ENCODE results near the gene NTN5.
"Not testable (repeated sequence)": the region's sequence is repeated elsewhere in the genome, so short reads cannot be mapped to it uniquely, and the experiment has no call there.

NTN5 gene

GRCh38 chr19:48632286-48632685 lies 40.5 kb downstream of the NTN5 start:
- not testable (repeated sequence) for H3K4me3 ChIP-seq (ENCODE audit: low read depth in 1 of 2, low read length in 2 of 2); H3K27ac ChIP-seq (ENCODE audit: low read length); H3K36me3 ChIP-seq (ENCODE audit: control insufficient read depth in 1 of 2, insufficient read depth in 2 of 2, low read length in 2 of 2); H3K9me3 ChIP-seq (ENCODE audit: control insufficient read depth in 1 of 2, low read length in 2 of 2); H3K27me3 ChIP-seq (ENCODE audit: low read depth, low read length)
- peaks cover 18 to 54% of the 10 kb centered on the region in 2 donors for H3K4me1 ChIP-seq (ENCODE audit: control insufficient read depth in 1 of 2, insufficient read depth in 2 of 2, low read length in 2 of 2)

DNA sequence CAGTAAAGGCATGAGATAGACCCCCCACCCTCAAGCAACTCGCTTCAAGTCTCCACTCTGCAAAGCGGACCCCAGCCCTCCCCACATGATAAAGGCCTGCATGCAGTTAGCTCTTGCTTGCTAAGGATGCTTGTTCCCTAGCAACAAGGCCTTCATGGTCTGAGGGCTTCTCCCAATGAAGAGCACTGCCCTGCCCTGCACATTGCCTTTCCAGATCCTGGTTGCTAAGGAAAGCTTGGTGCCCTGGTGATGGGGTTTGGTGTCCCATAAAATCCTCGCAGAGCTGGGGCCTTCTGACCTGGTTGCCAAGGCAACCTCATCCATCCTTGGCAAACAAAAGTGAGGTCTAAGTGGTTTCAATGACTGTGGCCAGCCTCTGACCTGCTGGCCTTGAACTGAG lies 41.6 kb downstream of the NTN5 start:
- Histone ChIP-seq H3K4me3 (ENCODE audit: low read depth in 1 of 2, low read length in 2 of 2) (peak overlapping the region in 1 of 2 donors; percentile 24), H3K4me1 (ENCODE audit: control insufficient read depth in 1 of 2, insufficient read depth in 2 of 2, low read length in 2 of 2) (peaks cover 18 to 54% of the 10 kb centered on the region in 2 donors), H3K27me3 (ENCODE audit: low read depth, low read length) (no peaks in the 10 kb centered on the region), H3K36me3 (ENCODE audit: control insufficient read depth in 1 of 2, insufficient read depth in 2 of 2, low read length in 2 of 2) (peaks cover 4 to 10% of the 10 kb centered on the region in 2 donors), H3K27ac (ENCODE audit: low read length) (no peak overlapping the region), H3K9me3 (ENCODE audit: control insufficient read depth in 1 of 2, low read length in 2 of 2) (no peaks in the 10 kb centered on the region)

- Histone ChIP-seq H3K36me3 (ENCODE audit: control insufficient read depth in 1 of 2, insufficient read depth in 2 of 2, low read length in 2 of 2) (peaks cover 4 to 17% of the 10 kb centered on the region in 2 donors), H3K27ac (ENCODE audit: low read length) (peak overlapping the region; percentile 23), H3K4me1 (ENCODE audit: control insufficient read depth in 1 of 2, insufficient read depth in 2 of 2, low read length in 2 of 2) (peaks cover 18 to 58% of the 10 kb centered on the region in 2 donors), H3K4me3 (ENCODE audit: low read depth in 1 of 2, low read length in 2 of 2) (peak overlapping the region in 1 of 2 donors; percentile 29), H3K9me3 (ENCODE audit: control insufficient read depth in 1 of 2, low read length in 2 of 2) (no peaks in the 10 kb centered on the region), H3K27me3 (ENCODE audit: low read depth, low read length) (no peaks in the 10 kb centered on the region)
Measured at GRCh38 chr19:48630296-48631063, 42.3 kb downstream of the NTN5 start.

DNA sequence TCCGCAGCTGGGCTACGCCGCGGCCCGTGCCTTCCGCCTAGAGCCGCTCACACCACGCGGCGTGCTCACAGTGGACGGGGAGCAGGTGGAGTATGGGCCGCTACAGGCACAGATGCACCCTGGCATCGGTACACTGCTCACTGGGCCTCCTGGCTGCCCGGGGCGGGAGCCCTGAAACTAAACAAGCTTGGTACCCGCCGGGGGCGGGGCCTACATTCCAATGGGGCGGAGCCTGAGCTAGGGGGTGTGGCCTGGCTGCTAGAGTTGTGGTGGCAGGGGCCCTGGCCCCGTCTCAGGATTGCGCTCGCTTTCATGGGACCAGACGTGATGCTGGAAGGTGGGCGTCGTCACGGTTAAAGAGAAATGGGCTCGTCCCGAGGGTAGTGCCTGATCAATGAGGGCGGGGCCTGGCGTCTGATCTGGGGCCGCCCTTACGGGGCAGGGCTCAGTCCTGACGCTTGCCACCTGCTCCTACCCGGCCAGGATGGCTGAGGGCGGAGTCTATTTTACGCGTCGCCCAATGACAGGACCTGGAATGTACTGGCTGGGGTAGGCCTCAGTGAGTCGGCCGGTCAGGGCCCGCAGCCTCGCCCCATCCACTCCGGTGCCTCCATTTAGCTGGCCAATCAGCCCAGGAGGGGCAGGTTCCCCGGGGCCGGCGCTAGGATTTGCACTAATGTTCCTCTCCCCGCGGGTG lies 43.1 kb downstream of the NTN5 start:
- H3K36me3 ChIP-seq (ENCODE audit: control insufficient read depth in 1 of 2, insufficient read depth in 2 of 2, low read length in 2 of 2): peaks cover 4 to 17% of the 10 kb centered on the region in 2 donors
- peak overlapping the region; percentile 23 for H3K27ac ChIP-seq (ENCODE audit: low read length)
- H3K27me3 ChIP-seq (ENCODE audit: low read depth, low read length): no peaks in the 10 kb centered on the region
- peaks cover 18 to 59% of the 10 kb centered on the region in 2 donors for H3K4me1 ChIP-seq (ENCODE audit: control insufficient read depth in 1 of 2, insufficient read depth in 2 of 2, low read length in 2 of 2)
- H3K9me3 ChIP-seq (ENCODE audit: control insufficient read depth in 1 of 2, low read length in 2 of 2): no peaks in the 10 kb centered on the region
- peak overlapping the region in 1 of 2 donors; percentile 29 for H3K4me3 ChIP-seq (ENCODE audit: low read depth in 1 of 2, low read length in 2 of 2)

DNA sequence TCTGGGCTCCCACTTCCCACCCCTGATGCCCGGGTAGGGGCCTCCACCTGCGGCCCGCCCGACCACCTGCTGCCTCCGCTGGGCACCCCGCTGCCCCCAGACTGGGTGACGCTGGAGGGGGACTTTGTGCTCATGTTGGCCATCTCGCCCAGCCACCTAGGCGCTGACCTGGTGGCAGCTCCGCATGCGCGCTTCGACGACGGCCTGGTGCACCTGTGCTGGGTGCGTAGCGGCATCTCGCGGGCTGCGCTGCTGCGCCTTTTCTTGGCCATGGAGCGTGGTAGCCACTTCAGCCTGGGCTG lies 43.6 kb downstream of the NTN5 start:
- Histone ChIP-seq H3K27ac (ENCODE audit: low read length) (no peak overlapping the region), H3K36me3 (ENCODE audit: control insufficient read depth in 1 of 2, insufficient read depth in 2 of 2, low read length in 2 of 2) (peaks cover 4 to 17% of the 10 kb centered on the region in 2 donors), H3K4me1 (ENCODE audit: control insufficient read depth in 1 of 2, insufficient read depth in 2 of 2, low read length in 2 of 2) (peaks cover 17 to 60% of the 10 kb centered on the region in 2 donors), H3K27me3 (ENCODE audit: low read depth, low read length) (no peaks in the 10 kb centered on the region), H3K4me3 (ENCODE audit: low read depth in 1 of 2, low read length in 2 of 2) (no peak overlapping the region), H3K9me3 (ENCODE audit: control insufficient read depth in 1 of 2, low read length in 2 of 2) (no peaks in the 10 kb centered on the region)

GRCh38 chr19:48628486-48629296 lies 44.1 kb downstream of the NTN5 start:
- H3K4me1 ChIP-seq (ENCODE audit: control insufficient read depth in 1 of 2, insufficient read depth in 2 of 2, low read length in 2 of 2): peaks cover 14 to 57% of the 10 kb centered on the region in 2 donors
- H3K27me3 ChIP-seq (ENCODE audit: low read depth, low read length): no peaks in the 10 kb centered on the region
- no peak overlapping the region for H3K27ac ChIP-seq (ENCODE audit: low read length)
- no peak overlapping the region for H3K4me3 ChIP-seq (ENCODE audit: low read depth in 1 of 2, low read length in 2 of 2)
- H3K9me3 ChIP-seq (ENCODE audit: control insufficient read depth in 1 of 2, low read length in 2 of 2): no peaks in the 10 kb centered on the region
- peaks cover 4 to 17% of the 10 kb centered on the region in 2 donors for H3K36me3 ChIP-seq (ENCODE audit: control insufficient read depth in 1 of 2, insufficient read depth in 2 of 2, low read length in 2 of 2)

DNA sequence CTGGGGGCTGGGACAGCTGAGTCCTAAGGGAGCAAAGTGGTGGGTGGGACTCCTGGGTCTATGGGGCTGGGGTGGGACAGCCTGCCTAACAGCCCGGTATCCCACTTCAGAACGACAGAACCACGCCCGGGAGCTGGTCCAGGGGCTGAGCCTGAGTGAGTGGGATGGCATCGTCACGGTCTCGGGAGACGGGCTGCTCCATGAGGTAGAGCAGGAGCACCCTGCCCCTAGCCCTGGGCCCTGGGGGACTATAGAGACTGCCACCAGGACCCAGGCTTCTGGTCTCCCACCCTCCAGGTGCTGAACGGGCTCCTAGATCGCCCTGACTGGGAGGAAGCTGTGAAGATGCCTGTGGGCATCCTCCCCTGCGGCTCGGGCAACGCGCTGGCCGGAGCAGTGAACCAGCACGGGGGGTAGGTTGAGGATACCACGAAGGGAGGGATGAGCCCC lies 44.9 kb downstream of the NTN5 start:
- Histone ChIP-seq H3K4me1 (ENCODE audit: control insufficient read depth in 1 of 2, insufficient read depth in 2 of 2, low read length in 2 of 2) (peaks cover 14 to 56% of the 10 kb centered on the region in 2 donors), H3K36me3 (ENCODE audit: control insufficient read depth in 1 of 2, insufficient read depth in 2 of 2, low read length in 2 of 2) (peaks cover 4 to 17% of the 10 kb centered on the region in 2 donors), H3K27ac (ENCODE audit: low read length) (peak overlapping the region; percentile 39)

GRCh38 chr19:48627201-48627864 lies 45.5 kb downstream of the NTN5 start:
- H3K9me3 ChIP-seq (ENCODE audit: control insufficient read depth in 1 of 2, low read length in 2 of 2): no peaks in the 10 kb centered on the region
- peaks cover 8 to 51% of the 10 kb centered on the region in 2 donors for H3K4me1 ChIP-seq (ENCODE audit: control insufficient read depth in 1 of 2, insufficient read depth in 2 of 2, low read length in 2 of 2)
- peak overlapping the region; percentile 49 for H3K27ac ChIP-seq (ENCODE audit: low read length)
- no peak overlapping the region for H3K4me3 ChIP-seq (ENCODE audit: low read depth in 1 of 2, low read length in 2 of 2)
- no peaks in the 10 kb centered on the region for H3K27me3 ChIP-seq (ENCODE audit: low read depth, low read length)
- peaks cover 0 to 17% of the 10 kb centered on the region in 2 donors for H3K36me3 ChIP-seq (ENCODE audit: control insufficient read depth in 1 of 2, insufficient read depth in 2 of 2, low read length in 2 of 2)

More for the DNA sequence above, 44.9 kb downstream of the NTN5 start:
- Histone ChIP-seq H3K4me3 (ENCODE audit: low read depth in 1 of 2, low read length in 2 of 2) (no peak overlapping the region), H3K27me3 (ENCODE audit: low read depth, low read length) (no peaks in the 10 kb centered on the region), H3K9me3 (ENCODE audit: control insufficient read depth in 1 of 2, low read length in 2 of 2) (no peaks in the 10 kb centered on the region)

DNA sequence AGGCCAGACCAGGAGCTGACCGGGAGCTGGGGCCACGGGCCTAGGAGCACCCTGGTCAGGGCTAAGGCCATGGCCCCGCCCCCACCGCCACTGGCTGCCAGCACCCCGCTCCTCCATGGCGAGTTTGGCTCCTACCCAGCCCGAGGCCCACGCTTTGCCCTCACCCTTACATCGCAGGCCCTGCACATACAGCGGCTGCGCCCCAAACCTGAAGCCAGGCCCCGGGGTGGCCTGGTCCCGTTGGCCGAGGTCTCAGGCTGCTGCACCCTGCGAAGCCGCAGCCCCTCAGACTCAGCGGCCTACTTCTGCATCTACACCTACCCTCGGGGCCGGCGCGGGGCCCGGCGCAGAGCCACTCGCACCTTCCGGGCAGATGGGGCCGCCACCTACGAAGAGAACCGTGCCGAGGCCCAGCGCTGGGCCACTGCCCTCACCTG lies 46.9 kb downstream of the NTN5 start:
- Histone ChIP-seq H3K9me3 (ENCODE audit: control insufficient read depth in 1 of 2, low read length in 2 of 2) (no peaks in the 10 kb centered on the region), H3K36me3 (ENCODE audit: control insufficient read depth in 1 of 2, insufficient read depth in 2 of 2, low read length in 2 of 2) (peaks cover 0 to 12% of the 10 kb centered on the region in 2 donors), H3K4me3 (ENCODE audit: low read depth in 1 of 2, low read length in 2 of 2) (no peak overlapping the region), H3K27ac (ENCODE audit: low read length) (no peak overlapping the region), H3K4me1 (ENCODE audit: control insufficient read depth in 1 of 2, insufficient read depth in 2 of 2, low read length in 2 of 2) (peaks cover 8 to 42% of the 10 kb centered on the region in 2 donors), H3K27me3 (ENCODE audit: low read depth, low read length) (no peaks in the 10 kb centered on the region)

- Histone ChIP-seq H3K4me1 (ENCODE audit: control insufficient read depth in 1 of 2, insufficient read depth in 2 of 2, low read length in 2 of 2) (peaks cover 8 to 37% of the 10 kb centered on the region in 2 donors), H3K9me3 (ENCODE audit: control insufficient read depth in 1 of 2, low read length in 2 of 2) (no peaks in the 10 kb centered on the region), H3K4me3 (ENCODE audit: low read depth in 1 of 2, low read length in 2 of 2) (peak overlapping the region; percentile 48 to 50), H3K27me3 (ENCODE audit: low read depth, low read length) (no peaks in the 10 kb centered on the region), H3K36me3 (ENCODE audit: control insufficient read depth in 1 of 2, insufficient read depth in 2 of 2, low read length in 2 of 2) (peaks cover 0 to 8% of the 10 kb centered on the region in 2 donors), H3K27ac (ENCODE audit: low read length) (peak overlapping the region; percentile 67)
Measured at GRCh38 chr19:48624791-48625723, 47.8 kb downstream of the NTN5 start.
